Caco-2 (cell line): ENCODE results near the gene SNRNP25. TPM values are rescaled to one million over a fixed set of nuclear protein-coding genes. Genes with fewer than 3 reads are reported as not detected.

Experiments
- BruUV-seq: library from RNA; stranded (reverse); fragments of 400-500 nt; replicated peaks from 2 replicates; lab custom pipeline; 2021; lab: Mats Ljungman, UMichigan
- CTCF ChIA-PET: fragments of 300-600 bp; sonication (Branson Sonifier 250); formaldehyde crosslinking; loops from one replicate; lab custom pipeline; 2022; ENCODE audit warnings: antibody characterized with exemption; lab: Charles Lee
- POLR2A ChIA-PET: fragments of 300-600 bp; sonication (Branson Sonifier 250); formaldehyde crosslinking; loops from one replicate; lab custom pipeline; 2022; ENCODE audit warnings: antibody characterized with exemption; lab: Charles Lee
- DNase-seq, 2 experiments: peaks; one replicate each; pipeline versions ENCODE4 v3.0.0 to v3.0.0-alpha.2; 2020 to 2022
- H3K27me3 ChIP-seq: replicated peaks from 2 replicates; pipeline ENCODE4 v1.6.0; 2011; ENCODE audit warnings: low read length; ENCODE audit not compliant: control insufficient read depth, insufficient read depth
- H3K36me3 ChIP-seq: 2 replicates; pipeline ENCODE4 v1.5.1; 2011; ENCODE audit warnings: low read length; ENCODE audit not compliant: control insufficient read depth, insufficient read depth
- H3K4me1 ChIP-seq: fragments of 250-450 bp; sonication (Bioruptor Pico); 2 replicates; pipeline ENCODE4 v1.5.1; 2020; ENCODE audit warnings: mild to moderate bottlenecking
- H3K4me3 ChIP-seq: 2 replicates; pipeline ENCODE4 v1.5.1; 2011; ENCODE audit warnings: low read depth, mild to moderate bottlenecking, control low read depth, low read length
- H3K9me3 ChIP-seq: fragments of 250-450 bp; sonication (Bioruptor Pico); 2 replicates; pipeline ENCODE4 v1.5.1; 2020; ENCODE audit warnings: mild to moderate bottlenecking, moderate library complexity
- H3K27ac Mint-ChIP-seq: one replicate; pipeline ENCODE4 v1.8.0; 2022; ENCODE audit warnings: mixed read lengths; ENCODE audit not compliant: unreplicated experiment
- H3K27me3 Mint-ChIP-seq: one replicate; pipeline ENCODE4 v1.8.0; 2022; ENCODE audit warnings: mixed read lengths; ENCODE audit not compliant: insufficient read depth, unreplicated experiment
- H3K36me3 Mint-ChIP-seq: one replicate; pipeline ENCODE4 v1.8.0; 2022; ENCODE audit warnings: mild to moderate bottlenecking, mixed read lengths; ENCODE audit not compliant: insufficient read depth, unreplicated experiment
- H3K4me1 Mint-ChIP-seq: one replicate; pipeline ENCODE4 v1.8.0; 2022; ENCODE audit warnings: low read depth, mixed read lengths; ENCODE audit not compliant: unreplicated experiment
- H3K4me3 Mint-ChIP-seq: one replicate; pipeline ENCODE4 v1.8.0; 2022; ENCODE audit warnings: mild to moderate bottlenecking, moderate library complexity, mixed read lengths; ENCODE audit not compliant: unreplicated experiment
- H3K9me3 Mint-ChIP-seq: one replicate; pipeline ENCODE4 v1.8.0; 2022; ENCODE audit warnings: mixed read lengths; ENCODE audit not compliant: unreplicated experiment
- intact Hi-C: fragments of 100-400 bp; cut with micrococcal nuclease; formaldehyde crosslinking; loops from one replicate; pipeline ENCODE4 v1.10.0; 2022; ENCODE audit not compliant: unreplicated experiment
- total RNA-seq: library from RNA; stranded (reverse); gene quantifications from 2 replicates; pipeline ENCODE4 v1.2.3, GENCODE V29; 2022
- TF ChIP-seq, protein P1 (sequence below), 2 experiments: fragments of 200-600 bp in 1 of 2; IDR thresholded peaks; 1 replicate in 1 of 2; 2 replicates in 1 of 2; pipeline versions ENCODE4 v1.5.1 to v1.8.0; 2011 to 2022; ENCODE audit warnings: antibody characterized with exemption in 1 of 2, control low read depth in 1 of 2, inconsistent platforms in 1 of 2, low read depth in 1 of 2, low read length in 1 of 2, mild to moderate bottlenecking in 1 of 2, moderate library complexity in 1 of 2; ENCODE audit not compliant: insufficient read depth in 1 of 2, severe bottlenecking in 1 of 2, unreplicated experiment in 1 of 2

The SNRNP25 gene
- total RNA-seq, 1 experiment from 2014 or later = 57.1 TPM

DNA sequence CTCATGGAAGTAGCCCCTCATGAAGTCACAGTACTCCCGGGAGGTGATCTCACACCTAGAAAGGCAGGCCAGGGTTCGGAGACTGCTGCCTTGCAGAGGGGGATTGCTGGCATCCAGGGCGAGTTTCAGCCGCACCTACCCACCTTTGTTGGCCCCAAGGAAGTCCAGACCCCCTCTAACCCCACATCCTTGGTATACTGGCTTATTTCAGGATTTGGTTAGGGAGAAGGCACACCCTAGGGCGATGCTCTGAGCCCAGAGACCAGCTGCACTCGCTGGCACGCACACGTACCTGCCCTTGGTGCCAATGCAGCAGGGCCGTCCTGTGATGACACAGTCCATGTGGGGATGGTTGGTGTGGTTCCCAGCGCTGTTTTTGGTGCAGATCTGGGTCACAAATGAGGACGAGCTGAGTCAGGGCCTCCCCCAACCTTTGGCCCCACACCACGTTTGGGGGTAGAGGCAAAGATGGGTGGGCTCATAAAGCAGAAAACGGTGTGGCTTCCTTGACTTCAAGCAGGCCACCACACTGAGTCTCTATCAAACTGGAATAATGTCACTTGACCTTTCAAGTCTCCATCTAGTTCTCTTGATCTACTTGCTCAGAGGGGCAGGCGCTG, 5.9 kb downstream of the SNRNP25 start:
- no TSS peak for BruUV-seq
- TF ChIP-seq, protein P1, sequence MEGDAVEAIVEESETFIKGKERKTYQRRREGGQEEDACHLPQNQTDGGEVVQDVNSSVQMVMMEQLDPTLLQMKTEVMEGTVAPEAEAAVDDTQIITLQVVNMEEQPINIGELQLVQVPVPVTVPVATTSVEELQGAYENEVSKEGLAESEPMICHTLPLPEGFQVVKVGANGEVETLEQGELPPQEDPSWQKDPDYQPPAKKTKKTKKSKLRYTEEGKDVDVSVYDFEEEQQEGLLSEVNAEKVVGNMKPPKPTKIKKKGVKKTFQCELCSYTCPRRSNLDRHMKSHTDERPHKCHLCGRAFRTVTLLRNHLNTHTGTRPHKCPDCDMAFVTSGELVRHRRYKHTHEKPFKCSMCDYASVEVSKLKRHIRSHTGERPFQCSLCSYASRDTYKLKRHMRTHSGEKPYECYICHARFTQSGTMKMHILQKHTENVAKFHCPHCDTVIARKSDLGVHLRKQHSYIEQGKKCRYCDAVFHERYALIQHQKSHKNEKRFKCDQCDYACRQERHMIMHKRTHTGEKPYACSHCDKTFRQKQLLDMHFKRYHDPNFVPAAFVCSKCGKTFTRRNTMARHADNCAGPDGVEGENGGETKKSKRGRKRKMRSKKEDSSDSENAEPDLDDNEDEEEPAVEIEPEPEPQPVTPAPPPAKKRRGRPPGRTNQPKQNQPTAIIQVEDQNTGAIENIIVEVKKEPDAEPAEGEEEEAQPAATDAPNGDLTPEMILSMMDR (IDR thresholded peaks at IDR 0.05; ENCODE audit: insufficient read depth in 1 of 2, low read depth in 1 of 2, low read length in 1 of 2, severe bottlenecking in 1 of 2, unreplicated experiment in 1 of 2) = no peak
- peaks cover 42% of the 10 kb centered on the region for H3K36me3 Mint-ChIP-seq
- ChIA-PET CTCF (interaction anchor here (1.4 kb wide), 1 partner anchor 37 kb away, joined by 4 read pairs; no protein-coding TSS in a partner anchor), POLR2A (no interaction called here)
- H3K4me3 Mint-ChIP-seq = no peak overlapping the region
- no peak for DNase-seq
- H3K27ac Mint-ChIP-seq = no peak overlapping the region
- H3K9me3 ChIP-seq = no peaks in the 10 kb centered on the region
- H3K36me3 ChIP-seq = peaks cover 3% of the 10 kb centered on the region
- H3K4me3 ChIP-seq = no peak overlapping the region
- no peaks in the 10 kb centered on the region for H3K9me3 Mint-ChIP-seq
- no peaks in the 10 kb centered on the region for H3K4me1 ChIP-seq
- intact Hi-C loops = no loop called here
- H3K4me1 Mint-ChIP-seq = no peaks in the 10 kb centered on the region
- no peaks in the 10 kb centered on the region for H3K27me3 ChIP-seq
- no peaks in the 10 kb centered on the region for H3K27me3 Mint-ChIP-seq

DNA sequence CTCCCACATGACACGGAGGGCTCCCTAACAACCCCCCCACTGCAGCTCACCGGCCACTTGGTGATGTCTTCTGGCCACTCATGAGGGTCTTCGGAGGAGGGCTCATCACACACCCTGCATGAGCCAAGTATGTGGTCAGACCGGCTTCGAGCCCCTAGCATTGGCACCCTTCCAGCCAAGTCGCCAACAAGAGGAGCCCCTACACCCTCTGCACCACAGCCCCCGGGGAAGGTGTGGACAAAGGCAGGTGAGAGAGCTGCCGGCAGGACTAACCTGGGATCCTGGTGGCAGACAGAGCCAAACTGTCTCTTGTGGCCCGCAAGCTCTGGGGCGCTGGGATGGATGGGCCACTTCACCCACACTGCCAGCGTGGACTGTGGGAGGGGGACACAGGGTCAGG, 6.5 kb downstream of the SNRNP25 start:
- no peak for DNase-seq
- H3K27ac Mint-ChIP-seq = no peak overlapping the region
- Histone ChIP-seq H3K36me3 (peaks cover 3% of the 10 kb centered on the region), H3K27me3 (no peaks in the 10 kb centered on the region), H3K4me1 (no peaks in the 10 kb centered on the region), H3K9me3 (no peaks in the 10 kb centered on the region), H3K4me3 (no peak overlapping the region)
- no peak overlapping the region for H3K4me3 Mint-ChIP-seq
- H3K36me3 Mint-ChIP-seq = peaks cover 42% of the 10 kb centered on the region
- H3K27me3 Mint-ChIP-seq = no peaks in the 10 kb centered on the region
- H3K9me3 Mint-ChIP-seq = no peaks in the 10 kb centered on the region
- no peaks in the 10 kb centered on the region for H3K4me1 Mint-ChIP-seq
- BruUV-seq = no TSS peak
- intact Hi-C loops = no loop called here
- TF ChIP-seq, protein P1 (IDR thresholded peaks at IDR 0.05; ENCODE audit: insufficient read depth in 1 of 2, low read depth in 1 of 2, low read length in 1 of 2, severe bottlenecking in 1 of 2, unreplicated experiment in 1 of 2) = no peak
- CTCF ChIA-PET = interaction anchor here (1.4 kb wide), 1 partner anchor 36 kb away, joined by 4 read pairs; no protein-coding TSS in a partner anchor
- POLR2A ChIA-PET = no interaction called here

DNA sequence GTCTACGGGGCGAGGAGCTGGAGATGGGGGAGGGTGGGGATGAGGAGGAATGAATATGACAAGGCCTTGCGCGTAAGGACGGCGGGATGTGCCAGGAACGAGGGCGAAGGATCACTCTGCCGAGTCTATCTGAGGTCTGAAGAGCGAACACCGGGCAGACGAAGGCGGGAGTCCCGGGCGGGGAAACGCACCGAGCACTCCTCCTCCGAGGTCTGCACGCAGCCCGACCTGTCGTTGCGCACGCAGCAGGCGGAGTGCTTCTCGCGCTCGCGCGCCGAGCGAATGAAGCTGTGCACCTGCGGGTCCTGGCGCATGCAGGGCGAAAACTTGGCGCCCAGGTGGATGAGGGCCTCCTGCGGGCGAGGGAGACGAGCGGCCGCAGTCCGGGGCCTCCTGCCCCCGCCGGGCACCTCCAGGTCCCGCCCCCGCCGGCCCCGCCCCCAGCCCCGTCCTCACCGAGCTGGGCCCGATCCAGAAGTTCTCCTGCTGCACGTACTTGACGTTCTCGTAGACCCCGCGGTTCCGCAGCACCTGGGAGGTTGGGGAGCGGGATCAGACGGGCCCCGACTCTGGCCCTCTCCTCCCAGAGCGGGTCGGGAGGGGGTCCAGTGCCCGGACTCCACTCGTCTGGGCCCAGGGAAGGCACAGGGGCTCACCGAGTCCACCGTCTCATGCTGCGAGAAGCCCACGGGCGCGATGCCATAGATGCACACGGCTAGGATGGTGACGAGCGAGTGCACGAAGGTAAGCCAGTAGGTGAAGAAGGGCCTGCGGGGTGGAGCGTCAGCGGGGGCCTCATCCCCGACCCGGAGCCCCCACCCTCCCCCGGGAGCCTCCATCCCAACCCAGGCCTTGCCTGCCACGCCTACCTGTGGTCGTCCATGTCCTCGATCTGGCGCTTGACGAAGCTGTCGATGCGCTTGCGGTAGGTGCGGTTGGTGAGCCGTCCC, 7.6 kb downstream of the SNRNP25 start:
- Mint-ChIP-seq H3K27me3 (no peaks in the 10 kb centered on the region), H3K4me3 (no peak overlapping the region), H3K36me3 (peaks cover 39% of the 10 kb centered on the region), H3K4me1 (no peaks in the 10 kb centered on the region), H3K9me3 (no peaks in the 10 kb centered on the region), H3K27ac (no peak overlapping the region)
- no peaks in the 10 kb centered on the region for H3K9me3 ChIP-seq
- no peak for DNase-seq
- ChIA-PET POLR2A (no interaction called here), CTCF (interaction anchor here (1.4 kb wide), 1 partner anchor 35 kb away, joined by 4 read pairs; no protein-coding TSS in a partner anchor)
- no peak overlapping the region for H3K4me3 ChIP-seq
- no peaks in the 10 kb centered on the region for H3K4me1 ChIP-seq
- TF ChIP-seq, protein P1 (IDR thresholded peaks at IDR 0.05; ENCODE audit: insufficient read depth in 1 of 2, low read depth in 1 of 2, low read length in 1 of 2, severe bottlenecking in 1 of 2, unreplicated experiment in 1 of 2) = no peak
- H3K36me3 ChIP-seq = no peaks in the 10 kb centered on the region; the same call in none of the 2 replicates
- no TSS peak for BruUV-seq
- H3K27me3 ChIP-seq = no peaks in the 10 kb centered on the region
- intact Hi-C loops = no loop called here
